ENCODE data around the gene RBKS. TPM values are rescaled to one million over a fixed set of nuclear protein-coding genes. Genes with fewer than 3 reads are reported as not detected.

RBKS gene
- polyA plus RNA-seq, 1 donor (not counting 4 experiments of a cell fraction or from before 2014, with no cell fraction given), result 1.9 TPM

GRCh38 chr2:27742571-27742970 is 147.6 kb downstream of the RBKS start:
- H3K4me2 ChIP-seq (ENCODE audit: control insufficient read depth, extremely low read depth, insufficient read depth, low read depth, low read length), result no peak overlapping the region
- TF ChIP-seq CTCF (optimal IDR thresholded peaks at IDR 0.05 in 1 of 3, IDR thresholded peaks at IDR 0.05 in 1 of 3, conservative IDR thresholded peaks at IDR 0.05 in 1 of 3; ENCODE audit: extremely low read depth in 1 of 3, insufficient read depth in 2 of 3, low read length in 3 of 3) (no peak), EZH2 (IDR thresholded peaks at IDR 0.05; ENCODE audit: low read length) (no peak)
- no peak for FAIRE-seq

GRCh38 chr2:27741673-27742072 is 148.5 kb downstream of the RBKS start:
- Histone ChIP-seq H3K79me2 (ENCODE audit: control insufficient read depth, insufficient read depth, low read length) (no peaks in the 10 kb centered on the region), H3K4me3 (ENCODE audit: control insufficient read depth in 2 of 3, extremely low read depth in 1 of 3, insufficient read depth in 2 of 3, low read depth in 1 of 3, low read length in 3 of 3) (no peak overlapping the region), H3K9me3 (ENCODE audit: control insufficient read depth, low read depth, low read length) (no peaks in the 10 kb centered on the region), H3K36me3 (ENCODE audit: control insufficient read depth in 2 of 2, extremely low read depth in 1 of 2, insufficient read depth in 2 of 2, low read length in 2 of 2) (no peaks in the 10 kb centered on the region), H2AFZ (ENCODE audit: control insufficient read depth, low read length) (no peak overlapping the region), H3K9ac (ENCODE audit: control insufficient read depth, extremely low read depth, insufficient read depth, low read length) (no peak overlapping the region), H3K4me2 (ENCODE audit: control insufficient read depth, extremely low read depth, insufficient read depth, low read depth, low read length) (no peak overlapping the region), H3K9me1 (ENCODE audit: control insufficient read depth, extremely low read depth, insufficient read depth, low read length) (no peaks in the 10 kb centered on the region), H3K27me3 (ENCODE audit: control insufficient read depth, extremely low read depth, insufficient read depth, low read length) (no peaks in the 10 kb centered on the region), H4K20me1 (ENCODE audit: control insufficient read depth, extremely low read depth, insufficient read depth, low read length) (no peaks in the 10 kb centered on the region), H3K4me1 (ENCODE audit: control insufficient read depth, extremely low read depth, insufficient read depth, low read length) (peaks cover 11% of the 10 kb centered on the region), H3K27ac (ENCODE audit: control insufficient read depth, insufficient read depth, low read length) (no peak overlapping the region)
- dilution Hi-C loops (cut with MboI; ENCODE audit: extremely low pct_ligation_motif_present, low sequenced_read_pairs), result no loop called here
- FAIRE-seq (no peak), DNase-seq (ENCODE audit: low read depth, low spot score) (no peak)
- TF ChIP-seq EZH2 (IDR thresholded peaks at IDR 0.05; ENCODE audit: low read length) (no peak), CTCF (optimal IDR thresholded peaks at IDR 0.05 in 1 of 3, IDR thresholded peaks at IDR 0.05 in 1 of 3, conservative IDR thresholded peaks at IDR 0.05 in 1 of 3; ENCODE audit: extremely low read depth in 1 of 3, insufficient read depth in 2 of 3, low read length in 3 of 3) (no peak)

More at GRCh38 chr2:27742571-27742970, 147.6 kb downstream of the RBKS start:
- no peaks in the 10 kb centered on the region for H3K79me2 ChIP-seq (ENCODE audit: control insufficient read depth, insufficient read depth, low read length)
- no peak overlapping the region for H3K9ac ChIP-seq (ENCODE audit: control insufficient read depth, extremely low read depth, insufficient read depth, low read length)
- H3K36me3 ChIP-seq (ENCODE audit: control insufficient read depth in 2 of 2, extremely low read depth in 1 of 2, insufficient read depth in 2 of 2, low read length in 2 of 2), result no peaks in the 10 kb centered on the region
- dilution Hi-C loops (cut with MboI; ENCODE audit: extremely low pct_ligation_motif_present, low sequenced_read_pairs), result no loop called here
- H4K20me1 ChIP-seq (ENCODE audit: control insufficient read depth, extremely low read depth, insufficient read depth, low read length), result no peaks in the 10 kb centered on the region
- no peaks in the 10 kb centered on the region for H3K27me3 ChIP-seq (ENCODE audit: control insufficient read depth, extremely low read depth, insufficient read depth, low read length)
- no peak for DNase-seq (ENCODE audit: low read depth, low spot score)
- no peaks in the 10 kb centered on the region for H3K9me1 ChIP-seq (ENCODE audit: control insufficient read depth, extremely low read depth, insufficient read depth, low read length)
- H3K4me3 ChIP-seq (ENCODE audit: control insufficient read depth in 2 of 3, extremely low read depth in 1 of 3, insufficient read depth in 2 of 3, low read depth in 1 of 3, low read length in 3 of 3), result no peak overlapping the region
- peaks cover 6% of the 10 kb centered on the region for H3K4me1 ChIP-seq (ENCODE audit: control insufficient read depth, extremely low read depth, insufficient read depth, low read length)
- H3K27ac ChIP-seq (ENCODE audit: control insufficient read depth, insufficient read depth, low read length), result no peak overlapping the region
- H2AFZ ChIP-seq (ENCODE audit: control insufficient read depth, low read length), result no peak overlapping the region
- no peaks in the 10 kb centered on the region for H3K9me3 ChIP-seq (ENCODE audit: control insufficient read depth, low read depth, low read length)

Measured in keratinocyte (primary cell).